HG02840 (cell line): ENCODE results near the gene GALNT15.
A peak's percentile ranks its signal among the peaks of the same experiment; 100 is the strongest.

Experiments
- ATAC-seq: cut with Tn5 transposase; IDR thresholded peaks from one replicate; pipeline ENCODE4 v1.9.1; 2021; ENCODE audit warnings: mild to moderate bottlenecking, moderate library complexity, moderate number of reproducible peaks; ENCODE audit not compliant: unreplicated experiment, low FRiP score

Gene GALNT15

GRCh38 chr3:16247282-16248061 lies 73.0 kb downstream of the GALNT15 start:
- ATAC-seq = peak; percentile 51

DNA sequence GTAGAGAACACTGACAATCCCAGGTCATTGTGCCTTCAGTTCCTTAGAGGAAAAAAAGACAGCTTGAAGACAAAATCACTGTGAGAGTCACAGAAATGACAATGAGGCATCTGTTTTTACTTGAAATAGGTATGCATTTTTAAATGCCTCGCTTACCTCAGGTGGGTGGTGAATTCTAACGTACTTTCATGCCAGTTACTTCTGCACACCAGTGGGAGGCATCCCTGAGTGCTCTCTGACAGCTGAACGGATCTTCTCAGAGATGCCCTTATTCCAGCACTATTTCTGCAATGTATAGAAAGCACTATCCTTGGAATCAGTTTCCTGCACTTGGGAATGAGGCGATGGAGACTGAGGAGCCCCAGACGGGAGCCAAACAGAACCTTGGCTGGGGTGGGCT lies 74.1 kb downstream of the GALNT15 start:
- no peak for ATAC-seq

- no peak for ATAC-seq
Measured at GRCh38 chr3:16249336-16249735, 74.9 kb downstream of the GALNT15 start.

DNA sequence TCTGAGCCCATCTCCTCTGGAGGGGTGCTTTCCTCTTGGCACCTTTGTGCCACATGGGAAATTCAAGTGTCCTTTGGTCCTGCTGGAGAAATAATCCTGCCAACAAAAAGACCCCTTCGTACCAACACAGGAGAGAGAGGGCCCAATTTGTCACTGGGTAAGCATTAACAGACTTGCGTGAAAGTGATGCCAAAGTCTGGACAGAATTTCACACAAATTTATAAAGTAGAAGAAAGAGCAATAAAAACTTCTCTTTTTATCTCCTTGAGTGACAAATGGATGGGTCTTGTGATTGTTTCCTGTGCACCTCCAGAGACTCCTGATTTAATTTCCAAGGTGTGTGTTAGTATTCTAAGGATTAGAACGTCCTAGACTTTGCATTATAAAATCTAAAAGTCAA lies 75.4 kb downstream of the GALNT15 start:
- ATAC-seq = no peak

- ATAC-seq = no peak
Measured at GRCh38 chr3:16251316-16252085, 77.0 kb downstream of the GALNT15 start.

DNA sequence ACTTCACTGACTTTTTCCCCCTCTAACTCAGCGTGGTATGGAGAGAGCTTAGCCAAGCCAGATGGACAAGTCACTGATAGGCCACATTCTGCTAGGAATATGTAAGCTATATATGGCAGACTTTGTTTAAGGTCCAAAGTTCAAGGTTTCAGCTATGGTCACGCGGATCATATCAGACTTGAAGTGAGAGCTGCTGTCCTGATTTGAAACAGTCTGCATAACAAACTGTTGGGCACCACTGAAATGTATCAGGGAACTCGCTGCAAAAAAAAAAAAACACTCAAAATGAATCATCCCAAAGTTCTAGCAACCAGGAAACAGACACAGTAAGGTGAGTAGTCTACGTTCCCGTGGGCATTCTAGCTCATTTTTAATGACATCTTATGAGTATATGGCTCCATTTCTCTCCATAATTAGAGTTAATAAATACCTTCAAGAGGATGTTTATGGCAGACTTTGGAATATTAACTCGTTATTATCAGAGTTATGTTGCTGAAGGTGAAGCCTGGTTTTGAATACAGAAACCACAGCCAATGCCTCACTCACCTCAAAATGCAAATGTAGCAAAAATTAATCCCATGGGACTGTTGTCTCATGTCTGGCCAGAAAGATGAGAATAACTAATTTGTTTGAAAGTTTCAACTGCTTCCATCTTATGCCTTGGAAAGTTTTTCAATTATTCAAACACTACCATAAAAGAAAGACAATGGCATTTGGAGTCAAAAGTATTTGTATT lies 77.9 kb downstream of the GALNT15 start:
- no peak for ATAC-seq

DNA sequence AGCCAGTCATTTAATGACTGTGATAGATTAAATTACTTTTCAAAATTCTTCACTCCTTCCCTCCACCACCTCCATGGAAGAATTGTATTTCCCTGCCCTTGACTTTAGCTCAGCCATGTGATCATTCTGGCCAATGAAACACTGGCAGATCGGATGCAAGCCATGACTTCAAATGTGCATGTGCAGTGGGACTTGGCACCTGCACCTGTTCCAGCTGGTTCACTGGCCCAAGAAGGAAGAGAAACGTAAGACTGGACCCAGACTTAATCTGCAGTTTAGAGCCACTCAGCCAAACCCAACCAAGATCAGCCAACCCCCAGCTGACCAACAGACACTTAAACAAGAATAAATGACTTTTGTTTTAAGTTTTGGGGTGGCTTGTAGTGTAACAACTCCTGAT lies 78.5 kb downstream of the GALNT15 start:
- ATAC-seq = no peak

- no peak for ATAC-seq
Measured at GRCh38 chr3:16253601-16254000, 79.1 kb downstream of the GALNT15 start.

GRCh38 chr3:16254916-16255315 lies 80.4 kb downstream of the GALNT15 start:
- no peak for ATAC-seq

GRCh38 chr3:16255326-16255725 lies 80.8 kb downstream of the GALNT15 start:
- ATAC-seq = no peak

- ATAC-seq = no peak
Measured at GRCh38 chr3:16255726-16256125, 81.2 kb downstream of the GALNT15 start.

GRCh38 chr3:16257309-16257708 lies 82.8 kb downstream of the GALNT15 start:
- no peak for ATAC-seq

DNA sequence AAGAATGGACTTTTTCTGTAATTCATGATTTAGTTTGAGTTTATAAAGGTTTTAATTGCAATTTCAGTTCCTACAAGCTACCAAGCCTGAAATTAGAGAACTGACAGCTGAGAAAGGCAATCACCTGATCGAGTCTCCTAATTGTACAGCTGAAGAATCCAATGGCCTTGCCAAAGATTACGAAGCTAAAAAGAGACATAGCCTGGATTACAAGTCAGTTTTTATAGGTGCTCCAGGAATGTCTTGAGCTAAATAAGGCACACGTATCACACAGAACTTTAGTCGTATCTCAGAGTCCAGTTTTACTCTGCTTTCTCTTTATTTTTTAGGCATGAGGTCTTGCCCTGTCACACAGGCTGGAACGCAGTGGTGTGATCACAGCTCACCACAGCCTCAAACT lies 83.7 kb downstream of the GALNT15 start:
- ATAC-seq = no peak

DNA sequence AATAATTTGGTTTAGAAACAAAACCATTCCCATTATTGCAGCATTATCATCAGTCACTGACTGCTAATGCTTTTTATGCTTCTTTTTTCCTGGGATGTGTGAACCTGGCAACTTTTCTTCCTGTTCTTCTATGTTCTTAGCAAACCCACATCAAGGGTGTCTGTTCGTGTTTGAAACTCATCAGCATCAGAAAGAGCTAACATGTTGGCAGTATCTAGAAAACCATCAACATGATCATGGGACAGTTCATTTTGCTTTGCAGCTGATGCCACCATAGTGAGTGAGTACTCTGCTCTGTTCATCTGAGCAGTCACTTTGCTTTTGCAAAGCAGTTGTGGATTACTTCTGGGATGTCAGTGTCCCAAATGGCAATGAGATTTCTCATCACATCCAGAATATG lies 84.4 kb downstream of the GALNT15 start:
- ATAC-seq = no peak

DNA sequence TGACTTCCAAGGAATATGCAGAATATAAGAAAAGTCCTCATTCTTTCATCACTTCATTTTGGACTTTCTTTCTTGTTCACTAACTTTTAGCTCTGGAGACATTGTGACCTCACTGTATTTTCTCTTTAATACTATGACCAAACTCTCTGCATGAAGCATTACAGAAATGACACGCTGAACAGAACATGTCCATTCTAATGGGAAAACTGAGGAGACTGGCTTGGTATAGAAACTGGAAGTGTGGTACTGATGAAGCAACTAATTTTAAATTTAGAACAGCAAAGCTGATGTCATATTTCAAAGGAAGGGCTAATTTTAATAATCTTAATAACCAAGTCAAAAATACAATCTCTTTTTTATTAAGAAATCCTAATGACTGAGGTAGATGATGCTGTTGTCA lies 85.6 kb downstream of the GALNT15 start:
- ATAC-seq = no peak

GRCh38 chr3:16262174-16262573 lies 87.7 kb downstream of the GALNT15 start:
- no peak for ATAC-seq

- ATAC-seq = no peak
Measured at GRCh38 chr3:16264174-16264707, 89.8 kb downstream of the GALNT15 start.

- peak; percentile 98 for ATAC-seq
Measured at GRCh38 chr3:16264708-16265454, 90.4 kb downstream of the GALNT15 start, which contains the start of the genes DPH3 and OXNAD1. Gene DPH3, minus strand, starts transcription at chr3:16264943. Its CDS starts 67 bp downstream, at chr3:16264876. Gene OXNAD1, plus strand, starts transcription at chr3:16265212. Its CDS starts 5,741 bp downstream, at chr3:16270953.

GRCh38 chr3:16265455-16265786 lies 90.9 kb downstream of the GALNT15 start:
- ATAC-seq = no peak

DNA sequence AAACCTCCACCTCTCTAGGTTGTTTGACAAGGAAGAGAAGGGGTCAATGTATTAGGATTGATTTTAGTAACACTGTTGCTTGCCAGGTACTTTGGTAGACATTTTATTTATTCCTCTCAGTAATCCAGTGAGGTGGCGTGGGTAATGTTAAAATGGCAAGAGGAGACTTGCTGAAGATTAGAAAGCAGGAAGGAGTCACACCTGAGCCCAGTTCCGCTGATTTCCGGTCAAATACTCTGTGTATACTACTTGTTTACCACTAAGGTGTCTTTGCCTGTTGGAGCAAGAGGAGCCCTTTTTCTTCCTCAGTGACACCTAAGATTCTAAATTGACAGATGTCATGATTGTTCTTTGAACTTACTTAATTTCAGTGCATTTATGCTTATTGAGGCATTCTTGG lies 92.2 kb downstream of the GALNT15 start:
- ATAC-seq = no peak
